Hematopoietic multipotent progenitor cell treated with erythropoietin and hydrocortisone succinate and interleukin-3 and kit ligand, for 17 days (in vitro differentiated cells): ENCODE data around the gene FBXL3.
A peak's percentile ranks its signal among the peaks of the same experiment; 100 is the strongest.

Experiments
- DNase-seq: peaks from one replicate; pipeline ENCODE4 v3.0.0-alpha.2; 2015; ENCODE audit warnings: low spot score

Gene FBXL3, protein sequence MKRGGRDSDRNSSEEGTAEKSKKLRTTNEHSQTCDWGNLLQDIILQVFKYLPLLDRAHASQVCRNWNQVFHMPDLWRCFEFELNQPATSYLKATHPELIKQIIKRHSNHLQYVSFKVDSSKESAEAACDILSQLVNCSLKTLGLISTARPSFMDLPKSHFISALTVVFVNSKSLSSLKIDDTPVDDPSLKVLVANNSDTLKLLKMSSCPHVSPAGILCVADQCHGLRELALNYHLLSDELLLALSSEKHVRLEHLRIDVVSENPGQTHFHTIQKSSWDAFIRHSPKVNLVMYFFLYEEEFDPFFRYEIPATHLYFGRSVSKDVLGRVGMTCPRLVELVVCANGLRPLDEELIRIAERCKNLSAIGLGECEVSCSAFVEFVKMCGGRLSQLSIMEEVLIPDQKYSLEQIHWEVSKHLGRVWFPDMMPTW

DNA sequence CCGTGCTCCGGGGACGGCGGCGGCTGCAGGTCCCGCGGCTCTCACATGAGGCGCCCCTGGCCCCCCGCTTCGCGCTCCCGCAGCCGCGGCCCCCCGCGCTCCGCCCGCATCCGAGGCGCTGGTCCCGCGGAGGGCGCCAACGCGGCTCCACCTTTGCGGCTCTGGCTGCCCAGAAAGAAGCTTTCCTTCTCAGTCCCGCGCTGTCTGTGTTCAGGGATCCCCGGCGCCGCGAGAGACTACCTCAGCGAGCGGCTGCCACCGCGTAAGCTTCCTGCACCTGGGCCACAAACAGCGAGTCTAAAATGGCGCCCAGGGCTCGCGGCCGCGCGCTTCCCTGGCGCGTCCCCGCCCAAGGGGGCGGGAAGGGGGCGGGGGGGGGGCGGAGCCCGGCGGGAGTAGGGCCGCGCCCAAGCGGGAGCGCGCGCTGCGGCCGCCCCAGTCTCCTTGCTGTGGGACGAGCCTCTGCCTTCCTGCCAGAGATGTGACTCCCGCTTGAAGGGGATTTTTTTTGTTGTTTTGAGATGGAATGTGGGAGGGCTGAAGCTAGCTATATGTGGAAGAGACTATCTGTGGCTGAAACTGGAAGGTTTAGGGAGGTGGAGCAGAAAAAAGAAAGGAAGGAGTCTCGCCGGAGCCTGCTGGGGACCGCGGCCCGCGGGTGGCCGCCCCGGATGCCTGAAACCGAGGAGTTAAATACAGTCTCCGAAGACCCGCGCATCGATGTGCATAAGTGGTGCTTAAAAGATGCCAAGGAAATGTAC is at the start of gene FBXL3:
Gene FBXL3 (minus strand): TSS at position 299 of the 761 bp plus-strand sequence. CDS start 5,299 bp downstream, outside the sequence.
- peak; percentile 88 for DNase-seq

DNA sequence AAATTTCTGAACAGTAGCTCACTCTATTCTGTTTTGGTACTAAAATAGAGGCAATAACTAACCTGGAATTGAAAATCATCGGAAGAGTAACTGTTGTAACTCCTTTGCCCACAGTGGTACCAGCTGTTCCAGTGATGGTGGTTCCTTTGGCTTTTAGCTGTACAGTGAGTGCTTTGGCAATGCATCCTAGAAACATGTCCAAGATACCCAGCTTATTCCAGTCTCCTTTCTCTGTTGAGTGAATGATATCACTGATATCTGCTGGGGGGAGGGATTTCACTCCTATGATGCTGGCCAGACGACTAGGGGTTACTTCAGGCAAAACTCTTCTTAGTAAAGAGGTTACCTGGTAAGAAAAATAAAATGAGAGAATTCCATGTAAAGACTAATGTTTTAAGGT is 40.6 kb upstream of the FBXL3 start:
- no peak for DNase-seq

DNA sequence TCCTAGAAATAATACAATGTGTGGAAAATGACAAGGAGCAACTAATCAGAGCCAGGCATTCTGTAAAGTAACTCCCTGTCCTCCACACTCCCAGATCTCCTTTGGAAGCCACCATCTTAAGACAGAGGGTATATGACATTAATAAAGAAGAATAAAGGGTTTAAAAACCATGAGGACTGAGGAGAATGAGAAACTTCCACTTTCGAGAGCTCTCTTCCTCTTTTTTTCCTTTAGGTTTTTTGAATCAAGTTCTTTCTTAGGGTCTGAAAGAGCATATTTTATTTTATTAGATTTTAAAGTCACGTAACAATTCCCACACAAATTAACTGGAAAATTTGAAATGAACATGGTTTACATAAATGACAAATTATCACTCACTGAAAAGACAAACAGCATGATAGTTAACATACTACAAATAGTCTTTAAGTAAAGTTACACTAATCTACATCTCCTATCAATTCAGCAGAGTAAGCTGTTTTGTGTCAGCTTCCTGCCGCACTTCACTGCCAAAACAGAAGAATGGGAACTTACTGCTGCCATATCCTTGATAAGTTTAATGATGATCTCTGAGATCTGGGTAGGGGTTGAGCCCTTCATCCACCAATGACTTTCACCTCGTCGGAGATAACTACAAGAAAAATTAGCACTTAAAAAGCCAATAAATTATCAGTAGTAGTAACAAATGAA is 38.6 kb upstream of the FBXL3 start:
- DNase-seq, result no peak

DNA sequence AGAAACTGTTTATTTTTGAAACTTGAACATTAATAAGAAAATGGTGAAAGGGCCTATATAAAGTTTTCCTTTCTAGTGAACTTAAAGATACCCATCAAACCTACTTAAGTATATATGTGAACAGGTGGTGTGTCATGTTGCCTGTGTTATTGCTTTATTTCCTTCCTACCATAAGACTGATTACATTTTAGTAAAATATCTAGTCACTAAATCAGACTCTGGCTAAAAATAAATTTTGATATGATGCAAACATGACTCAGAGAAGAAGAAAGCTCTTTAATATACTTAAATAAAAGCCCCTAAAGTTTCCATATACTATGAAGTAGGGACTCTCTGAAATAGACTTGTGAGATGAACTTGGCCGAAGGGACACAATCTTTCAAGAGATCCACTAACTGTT is 35.1 kb upstream of the FBXL3 start:
- no peak for DNase-seq

DNA sequence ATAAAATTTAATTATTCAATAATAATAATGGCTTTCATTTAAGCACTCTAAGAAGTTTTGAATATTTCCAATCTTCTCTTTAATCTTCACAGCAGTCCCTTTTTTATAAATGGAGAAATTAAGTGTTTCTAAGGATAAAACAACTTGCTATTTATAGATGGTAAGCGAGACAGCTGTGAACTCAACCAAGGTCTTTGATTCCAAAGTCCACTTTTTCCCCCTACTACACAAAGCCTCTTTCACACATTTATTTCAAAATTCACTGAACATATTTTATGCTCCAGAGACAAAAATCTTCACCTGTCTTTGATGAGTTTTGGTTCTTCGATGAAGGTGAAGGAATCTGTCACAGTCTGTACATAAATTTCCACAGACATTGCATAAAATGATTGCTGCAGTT is 34.4 kb upstream of the FBXL3 start:
- no peak for DNase-seq

DNA sequence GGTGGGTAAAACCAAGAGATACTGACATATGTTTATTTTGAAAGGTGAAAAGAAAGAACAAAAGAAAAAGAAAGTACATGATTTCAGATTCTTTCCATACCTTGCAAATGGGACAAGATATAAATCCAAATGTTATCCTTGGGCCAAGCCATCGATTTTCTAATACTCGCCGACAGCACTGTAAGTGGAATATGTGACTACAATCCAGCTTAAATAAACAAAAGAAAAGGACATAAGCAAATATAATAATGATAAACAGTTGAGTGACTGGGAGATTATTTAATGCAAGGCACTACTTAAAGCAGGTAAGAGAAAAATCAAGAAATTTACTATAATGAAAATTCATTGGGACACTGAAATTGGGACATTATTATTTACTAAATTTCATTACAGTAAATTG is 29.9 kb upstream of the FBXL3 start:
- no peak for DNase-seq

DNA sequence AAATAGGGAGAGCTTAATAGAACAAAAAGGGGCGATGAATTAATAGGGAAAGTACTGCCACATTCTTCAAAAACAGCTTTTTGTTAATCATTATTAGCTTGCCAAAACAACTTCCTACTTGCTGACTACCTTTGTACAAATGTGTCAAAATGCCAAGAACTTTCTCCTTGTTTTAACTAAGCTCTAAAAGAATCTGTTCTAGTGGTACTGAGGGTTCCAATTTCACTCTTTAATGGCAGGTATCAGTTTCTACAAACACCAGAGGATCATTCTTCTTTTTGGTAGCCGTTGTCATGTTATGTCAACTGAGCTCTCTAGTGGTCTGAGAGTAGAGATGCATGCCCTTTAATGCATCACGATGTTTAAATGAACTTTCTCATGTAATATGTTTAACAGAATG is 29.4 kb upstream of the FBXL3 start:
- DNase-seq, result no peak

DNA sequence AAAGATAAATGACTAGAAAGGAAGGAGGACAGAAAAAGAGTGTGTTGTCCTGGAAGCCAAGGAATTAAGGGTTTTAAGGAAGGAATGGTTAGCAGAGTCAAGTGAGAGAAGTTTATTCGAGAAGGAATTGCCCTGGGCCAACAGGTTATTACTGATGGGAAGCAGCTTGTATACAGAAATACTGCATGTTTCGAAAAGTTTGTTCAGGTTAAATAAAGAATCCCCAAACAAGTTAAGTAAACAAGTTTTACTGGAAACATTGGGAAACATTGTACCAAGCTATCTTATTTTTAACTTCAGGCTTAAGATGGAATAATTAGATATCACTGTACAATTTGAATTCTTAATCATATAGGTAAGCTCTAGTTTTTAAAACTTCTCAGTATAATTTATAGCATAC is 28.2 kb upstream of the FBXL3 start:
- no peak for DNase-seq

DNA sequence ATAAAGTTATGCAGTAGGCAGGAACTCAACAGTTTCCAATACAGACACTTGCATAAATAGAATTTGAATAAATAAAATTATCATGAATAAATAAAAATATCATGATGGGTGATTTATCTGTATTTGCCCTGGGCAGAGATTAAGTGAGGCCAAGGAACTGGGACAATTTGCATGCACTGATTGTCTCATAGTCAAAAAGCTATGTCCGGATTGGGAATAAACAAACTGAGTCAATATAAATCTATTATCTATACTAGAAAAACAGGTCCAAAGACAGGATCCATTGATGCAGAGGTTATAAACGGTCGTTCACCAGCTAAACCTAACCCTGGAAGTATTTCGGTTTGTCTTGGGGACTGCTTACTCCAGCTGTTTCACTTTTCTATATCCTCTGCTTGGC is 26.2 kb upstream of the FBXL3 start:
- no peak for DNase-seq

DNA sequence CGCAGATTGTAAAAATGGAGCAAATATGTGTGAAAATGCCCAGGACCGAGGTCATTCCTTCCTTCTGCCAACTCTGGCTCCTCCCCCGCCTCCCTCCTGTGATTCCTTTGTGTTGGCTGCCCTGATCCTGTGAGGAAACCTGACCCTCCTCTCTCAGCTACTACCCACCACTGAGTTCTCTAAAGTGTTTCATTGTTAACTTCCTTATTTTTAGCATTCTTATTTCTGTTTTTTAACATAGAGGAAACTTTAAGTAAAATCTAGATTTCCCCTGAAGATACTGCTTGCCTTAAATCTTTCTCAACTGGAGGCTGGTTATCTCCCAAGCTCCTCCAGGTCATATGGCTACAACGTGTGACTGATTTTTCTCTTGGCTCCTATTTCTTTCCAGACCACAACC is 21.7 kb upstream of the FBXL3 start:
- DNase-seq, result no peak

DNA sequence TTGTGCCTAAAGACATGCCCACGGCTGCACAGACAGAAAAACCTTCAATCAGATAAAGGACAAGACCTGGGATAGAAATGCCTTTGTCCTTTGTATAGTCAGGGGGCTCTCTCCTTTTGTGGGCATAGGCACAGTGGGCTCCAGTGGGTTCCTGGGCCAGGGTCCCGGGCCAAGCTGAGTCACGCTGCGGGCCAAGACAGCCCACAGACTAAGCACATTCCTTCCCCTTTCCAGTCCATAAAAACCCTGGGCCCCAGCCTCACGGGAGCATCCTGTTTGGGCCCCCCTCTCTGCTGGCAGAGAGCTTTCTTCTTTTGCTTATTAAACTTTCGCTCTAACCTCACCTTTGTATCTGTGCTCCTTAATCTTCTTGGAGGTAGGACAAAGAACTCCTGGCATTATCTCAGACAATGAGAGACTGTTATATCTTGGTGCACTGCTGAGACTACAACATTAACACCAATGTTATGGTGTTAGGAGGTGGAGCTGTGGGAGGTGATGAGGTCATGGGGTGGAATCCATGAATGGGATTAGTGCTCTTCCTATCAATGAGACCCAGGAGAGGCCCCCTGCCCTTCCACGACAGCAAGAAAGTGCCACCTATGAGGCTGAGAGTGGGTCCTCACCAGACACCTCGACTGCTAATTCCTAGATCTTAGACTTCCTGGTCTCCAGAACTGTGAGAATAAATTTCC is 20.8 kb upstream of the FBXL3 start:
- no peak for DNase-seq

DNA sequence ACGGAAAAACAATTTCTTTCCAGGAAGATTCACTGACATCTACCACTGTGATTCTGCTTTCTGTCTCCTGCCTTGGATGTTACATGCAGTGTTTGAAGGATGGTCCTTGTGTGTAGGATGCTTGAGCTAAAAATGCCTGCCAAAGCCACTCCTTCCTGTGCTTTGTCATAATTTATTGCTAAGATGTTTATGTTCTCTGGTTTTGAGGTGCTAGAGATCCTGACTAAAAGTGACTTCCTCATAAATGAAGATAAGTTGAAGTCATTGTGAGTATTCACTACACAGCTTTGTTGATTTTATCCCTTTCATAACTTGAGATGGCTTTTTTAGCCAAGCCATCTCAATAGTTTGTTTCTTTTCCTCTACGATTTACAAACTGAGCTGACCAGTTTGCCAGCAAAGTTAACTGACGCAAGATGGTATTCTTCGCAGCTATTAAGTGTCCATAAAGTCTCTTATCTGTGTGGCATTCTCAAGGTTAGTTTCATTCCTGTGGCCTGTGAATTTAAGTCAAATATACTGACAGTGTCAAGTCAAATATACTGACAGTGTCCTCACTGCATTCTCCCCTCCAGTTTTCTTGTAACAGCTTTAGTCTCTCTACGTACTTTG is 15.7 kb upstream of the FBXL3 start:
- DNase-seq, result no peak

DNA sequence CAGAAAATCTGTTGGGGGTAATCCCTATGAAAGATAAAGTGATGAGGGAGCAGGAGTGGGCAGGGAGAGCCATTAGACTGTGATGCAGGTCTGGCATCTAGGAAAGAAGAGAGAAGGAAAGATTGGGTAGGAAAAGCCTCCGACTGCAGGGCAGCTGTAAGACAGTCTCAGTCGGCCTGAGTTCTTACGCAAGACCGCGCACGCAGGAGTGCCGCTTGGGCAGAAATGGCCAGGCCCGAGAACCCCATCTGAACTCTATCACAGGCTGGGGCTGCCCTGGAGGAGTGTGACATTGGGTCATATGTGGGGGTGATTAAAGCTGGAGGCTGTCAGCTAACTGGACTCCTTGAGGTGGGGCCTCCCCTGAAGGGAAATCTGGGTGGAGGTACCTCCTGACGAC is 13.9 kb upstream of the FBXL3 start:
- no peak for DNase-seq

DNA sequence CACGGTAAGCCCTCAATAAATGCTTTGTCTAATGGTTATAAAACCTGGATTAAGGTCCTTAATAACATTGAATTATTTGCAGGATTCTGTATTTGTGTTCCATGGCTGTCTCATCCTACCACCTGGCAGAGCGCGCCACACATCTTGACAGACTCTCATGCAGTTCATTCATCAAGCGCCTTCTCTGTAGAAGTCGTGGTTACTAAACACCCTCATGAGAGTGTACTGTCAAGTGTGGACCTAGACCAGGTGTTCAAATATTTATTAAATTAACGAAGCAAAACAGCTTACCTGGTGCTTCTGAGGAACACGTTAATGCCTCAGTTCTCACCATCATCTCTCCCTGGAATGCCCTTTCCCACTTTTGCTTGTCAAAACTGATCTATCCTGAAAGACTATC is 13.1 kb upstream of the FBXL3 start:
- no peak for DNase-seq

DNA sequence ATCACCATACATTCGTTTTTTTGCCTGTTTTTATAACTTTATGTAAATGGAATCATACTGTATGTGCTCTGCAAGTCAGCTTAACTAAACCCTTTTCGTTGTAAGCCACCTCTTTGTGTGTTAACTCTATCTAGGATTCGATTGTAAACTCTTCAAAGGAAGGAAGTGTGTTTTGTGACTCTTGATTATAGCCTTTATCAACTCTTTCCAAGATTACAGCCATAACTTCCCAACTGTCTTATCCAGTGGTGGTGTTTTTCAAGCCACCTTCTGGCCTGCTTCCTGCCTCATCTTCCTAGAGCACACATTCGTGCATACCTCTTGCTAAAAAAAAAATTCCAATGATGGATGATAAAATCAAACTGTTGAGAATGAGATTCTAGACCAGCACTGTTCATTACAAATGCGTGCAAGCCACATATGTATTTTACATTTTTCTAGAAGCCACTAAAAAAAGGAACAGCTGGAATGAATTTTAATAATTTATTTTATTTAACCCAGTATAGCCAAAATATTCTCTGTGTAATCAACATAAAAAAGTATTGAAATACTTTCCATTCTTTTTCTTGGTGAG is 12.0 kb upstream of the FBXL3 start:
- DNase-seq, result no peak

DNA sequence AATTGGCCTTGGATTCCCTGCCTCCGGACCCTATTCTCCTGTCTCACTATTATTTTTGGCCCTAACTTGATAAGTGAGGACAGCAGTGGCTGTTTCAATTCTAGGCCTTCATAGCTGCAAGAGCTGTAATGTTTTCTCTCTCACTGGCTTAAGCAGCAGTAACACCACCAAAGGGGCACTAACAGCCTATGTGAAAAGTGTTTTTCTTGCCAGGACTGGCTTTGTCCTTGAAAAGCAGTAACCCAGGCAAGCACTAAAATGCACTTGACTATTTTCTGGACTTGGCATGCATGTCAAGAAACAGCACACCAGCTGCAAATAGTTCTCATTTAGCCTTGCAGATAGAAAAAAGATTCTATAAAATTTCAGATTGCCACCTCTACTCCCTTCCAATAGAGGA is 9.3 kb upstream of the FBXL3 start:
- no peak for DNase-seq

DNA sequence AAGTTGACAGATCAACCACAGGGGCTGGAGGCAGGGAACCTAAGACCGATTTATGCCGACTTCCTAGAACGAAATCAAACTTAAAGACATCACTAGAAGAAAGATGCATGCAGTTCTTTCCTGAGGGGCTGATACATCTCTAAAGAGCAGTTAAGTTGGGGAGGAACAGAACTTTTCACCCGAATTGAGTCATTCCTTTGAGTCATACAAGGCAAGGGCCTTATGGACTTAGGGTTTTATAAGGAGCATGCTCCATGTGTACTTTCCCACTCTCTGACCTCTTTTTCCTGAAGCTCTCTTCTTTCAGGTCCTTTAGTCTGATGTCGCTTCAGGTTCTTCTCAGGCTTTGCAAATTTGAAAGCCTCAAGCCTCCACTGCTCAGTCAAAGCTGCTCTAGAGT is 7.9 kb upstream of the FBXL3 start:
- DNase-seq, result no peak

DNA sequence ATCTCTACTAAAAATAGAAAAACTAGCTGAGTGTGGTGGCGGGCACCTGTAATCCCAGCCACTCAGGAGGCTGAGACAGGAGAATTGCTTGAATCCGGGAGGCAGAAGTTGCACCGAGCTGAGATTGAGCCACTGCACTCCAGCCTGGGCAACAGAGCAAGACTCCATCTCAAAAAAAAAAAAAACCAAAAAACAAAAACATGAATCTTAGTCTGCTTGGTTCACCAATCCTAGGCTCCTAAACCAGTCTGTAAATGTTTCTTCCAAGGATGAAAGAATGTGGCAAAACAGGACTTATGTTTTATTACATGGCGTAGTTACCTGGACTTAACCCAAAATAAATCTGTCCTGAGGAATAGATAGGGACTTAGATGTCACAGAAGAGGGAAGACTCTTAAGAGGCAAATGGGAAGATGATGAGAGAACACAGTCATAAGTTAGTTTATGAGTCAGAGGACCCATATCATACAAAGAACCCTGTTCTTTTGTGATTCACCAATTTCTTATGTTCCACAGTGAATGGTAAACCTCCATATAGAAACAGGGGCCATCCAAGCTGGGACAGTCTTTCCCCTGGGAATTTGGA is 6.9 kb upstream of the FBXL3 start:
- no peak for DNase-seq

DNA sequence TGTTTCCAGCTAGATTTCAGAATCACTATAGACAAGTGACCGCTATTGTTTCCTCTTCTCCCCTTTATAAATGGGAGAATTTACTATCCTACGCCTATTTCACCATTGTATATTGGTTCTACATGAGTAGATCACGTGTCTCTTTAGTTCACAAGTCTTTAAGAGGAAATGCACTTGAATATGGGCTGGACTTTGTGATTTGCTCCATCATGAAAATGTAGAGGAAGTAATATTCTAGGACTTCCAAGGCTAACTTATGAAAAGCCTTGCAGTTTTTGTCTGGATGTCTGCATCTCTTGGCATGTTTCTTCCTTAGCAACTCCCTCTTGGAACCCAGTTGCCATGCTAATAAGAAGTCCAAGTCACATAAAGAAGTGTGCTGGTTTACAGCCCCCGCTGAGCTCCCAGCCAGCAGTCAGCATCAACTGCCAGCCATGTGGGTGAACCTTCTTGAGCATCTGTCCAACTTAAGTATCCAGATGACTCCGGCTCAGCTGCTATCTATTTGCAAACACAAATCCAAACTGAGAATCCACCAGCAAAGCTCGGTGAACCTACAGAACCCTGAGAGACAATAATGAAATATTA is 4.8 kb upstream of the FBXL3 start:
- DNase-seq, result no peak

DNA sequence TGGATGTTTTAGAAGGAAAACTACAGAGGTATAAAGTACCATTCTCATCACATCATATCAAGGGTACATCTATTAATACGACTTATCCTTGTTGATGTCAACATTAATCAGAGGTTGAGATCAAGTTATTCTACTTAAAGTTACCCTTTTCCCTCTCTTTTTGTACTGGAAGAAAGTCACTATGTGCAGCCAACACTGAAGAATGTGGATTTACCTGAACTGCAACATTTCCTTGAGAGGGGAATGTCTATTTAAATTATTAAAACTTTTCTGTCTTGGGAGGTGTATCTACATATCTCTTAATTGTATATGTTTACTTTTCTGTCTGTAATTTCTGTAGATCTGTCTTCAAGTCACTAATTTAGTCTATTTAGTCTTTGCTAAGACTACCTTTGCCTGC is 2.5 kb upstream of the FBXL3 start:
- no peak for DNase-seq

DNA sequence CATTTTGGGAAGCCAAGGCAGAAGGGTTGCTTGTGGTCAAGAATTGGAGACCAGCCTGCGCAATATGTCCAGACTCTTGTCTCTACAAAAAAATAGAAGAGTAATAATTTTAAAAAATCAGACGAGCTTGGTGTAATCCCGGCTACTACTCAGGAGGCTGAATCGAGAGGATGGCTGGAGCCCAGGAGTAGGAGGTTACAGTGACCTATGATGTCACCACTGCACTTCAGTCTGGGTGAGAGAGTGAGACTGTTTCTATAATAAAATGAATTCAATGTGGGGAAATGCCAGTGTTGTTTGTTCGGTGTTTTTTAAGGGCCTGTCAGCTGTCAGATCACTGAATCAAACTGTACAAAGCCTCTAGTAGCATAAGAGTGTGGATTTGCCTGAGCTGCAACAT is 1.2 kb upstream of the FBXL3 start:
- DNase-seq, result no peak
